ENCODE results near the gene PRAMEF2.
"Not testable (repeated sequence)": the region's sequence is repeated elsewhere in the genome, so short reads cannot be mapped to it uniquely, and the experiment has no call there.

PRAMEF2 gene

GRCh38 chr1:12856786-12857185 is at the start of gene PRAMEF2:
PRAMEF2 (plus strand) TSS chr1:12857086; CDS start chr1:12859010, 1,924 bp downstream.
- not testable (repeated sequence) for DNase-seq (ENCODE audit: low spot score)

GRCh38 chr1:12809933-12810332 is 47.0 kb upstream of the PRAMEF2 start:
- DNase-seq (ENCODE audit: low spot score), result no peak

GRCh38 chr1:12810691-12811408 is 46.0 kb upstream of the PRAMEF2 start:
- no peak for DNase-seq (ENCODE audit: low spot score)

- no peak for DNase-seq (ENCODE audit: low spot score)
Observed at GRCh38 chr1:12811409-12811784, 45.5 kb upstream of the PRAMEF2 start.

GRCh38 chr1:12819061-12819460 is 37.8 kb upstream of the PRAMEF2 start:
- DNase-seq (ENCODE audit: low spot score), result not testable (repeated sequence)

- not testable (repeated sequence) for DNase-seq (ENCODE audit: low spot score)
Observed at GRCh38 chr1:12831310-12831709, 25.6 kb upstream of the PRAMEF2 start, which contains the start of gene PRAMEF11. PRAMEF11 (minus strand) TSS chr1:12831410; CDS start chr1:12828789, 2,621 bp downstream.

- not testable (repeated sequence) for DNase-seq (ENCODE audit: low spot score)
Observed at GRCh38 chr1:12833251-12833650, 23.6 kb upstream of the PRAMEF2 start.

- not testable (repeated sequence) for DNase-seq (ENCODE audit: low spot score)
Observed at GRCh38 chr1:12848620-12849019, 8.3 kb upstream of the PRAMEF2 start, which contains the start of gene HNRNPCL1. HNRNPCL1 (minus strand) TSS chr1:12848720; CDS start chr1:12848289, 431 bp downstream.

- no peak for DNase-seq (ENCODE audit: low spot score)
Observed at GRCh38 chr1:12851779-12852178, 5.1 kb upstream of the PRAMEF2 start.

- DNase-seq (ENCODE audit: low spot score), result not testable (repeated sequence)
Observed at GRCh38 chr1:12863131-12863880, 6.4 kb downstream of the PRAMEF2 start.

- DNase-seq (ENCODE audit: low spot score), result not testable (repeated sequence)
Observed at GRCh38 chr1:12878453-12878852, 21.6 kb downstream of the PRAMEF2 start.

GRCh38 chr1:12886101-12886500 is 29.2 kb downstream of the PRAMEF2 start, which contains the start of gene PRAMEF4:
PRAMEF4 (minus strand) TSS chr1:12886201; CDS start chr1:12883394, 2,807 bp downstream.
- DNase-seq (ENCODE audit: low spot score), result not testable (repeated sequence)

GRCh38 chr1:12898170-12898569 is 41.3 kb downstream of the PRAMEF2 start, which contains the start of gene PRAMEF10:
PRAMEF10 (minus strand) TSS chr1:12898270; CDS start chr1:12895847, 2,423 bp downstream.
- DNase-seq (ENCODE audit: low spot score), result not testable (repeated sequence)

GRCh38 chr1:12899186-12899585 is 42.3 kb downstream of the PRAMEF2 start:
- DNase-seq (ENCODE audit: low spot score), result not testable (repeated sequence)

GRCh38 chr1:12903793-12904572 is 47.1 kb downstream of the PRAMEF2 start:
- DNase-seq (ENCODE audit: low spot score), result not testable (repeated sequence)

Data from hematopoietic multipotent progenitor cell treated with erythropoietin and hydrocortisone succinate and interleukin-3 and kit ligand, for 17 days (in vitro differentiated cells).